RCC 7860 (cell line): ENCODE data around the gene PCDHGA4.
A peak's percentile ranks its signal among the peaks of the same experiment; 100 is the strongest.
"Not testable (repeated sequence)": the region's sequence is repeated elsewhere in the genome, so short reads cannot be mapped to it uniquely, and the experiment has no call there.

Experiments
- DNase-seq: peaks from one replicate; pipeline ENCODE4 v3.0.0-alpha.2; 2015; ENCODE audit warnings: low spot score
- FAIRE-seq: peaks from 2 replicates; lab custom pipeline; 2012; peaks lifted over from hg19 to GRCh38; lab: Jason Lieb, UNC

The PCDHGA4 gene

DNA sequence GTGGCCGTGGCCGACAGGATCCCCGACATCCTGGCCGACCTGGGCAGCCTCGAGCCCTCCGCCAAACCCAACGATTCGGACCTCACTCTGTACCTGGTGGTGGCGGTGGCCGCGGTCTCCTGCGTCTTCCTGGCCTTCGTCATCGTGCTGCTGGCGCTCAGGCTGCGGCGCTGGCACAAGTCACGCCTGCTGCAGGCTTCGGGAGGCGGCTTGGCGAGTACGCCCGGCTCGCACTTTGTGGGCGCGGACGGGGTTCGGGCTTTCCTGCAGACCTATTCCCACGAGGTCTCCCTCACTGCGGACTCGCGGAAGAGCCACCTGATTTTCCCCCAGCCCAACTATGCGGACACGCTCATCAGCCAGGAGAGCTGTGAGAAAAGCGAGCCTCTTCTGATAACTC, 8.8 kb upstream of the PCDHGA4 start:
- not testable (repeated sequence) for FAIRE-seq, DNase-seq

DNA sequence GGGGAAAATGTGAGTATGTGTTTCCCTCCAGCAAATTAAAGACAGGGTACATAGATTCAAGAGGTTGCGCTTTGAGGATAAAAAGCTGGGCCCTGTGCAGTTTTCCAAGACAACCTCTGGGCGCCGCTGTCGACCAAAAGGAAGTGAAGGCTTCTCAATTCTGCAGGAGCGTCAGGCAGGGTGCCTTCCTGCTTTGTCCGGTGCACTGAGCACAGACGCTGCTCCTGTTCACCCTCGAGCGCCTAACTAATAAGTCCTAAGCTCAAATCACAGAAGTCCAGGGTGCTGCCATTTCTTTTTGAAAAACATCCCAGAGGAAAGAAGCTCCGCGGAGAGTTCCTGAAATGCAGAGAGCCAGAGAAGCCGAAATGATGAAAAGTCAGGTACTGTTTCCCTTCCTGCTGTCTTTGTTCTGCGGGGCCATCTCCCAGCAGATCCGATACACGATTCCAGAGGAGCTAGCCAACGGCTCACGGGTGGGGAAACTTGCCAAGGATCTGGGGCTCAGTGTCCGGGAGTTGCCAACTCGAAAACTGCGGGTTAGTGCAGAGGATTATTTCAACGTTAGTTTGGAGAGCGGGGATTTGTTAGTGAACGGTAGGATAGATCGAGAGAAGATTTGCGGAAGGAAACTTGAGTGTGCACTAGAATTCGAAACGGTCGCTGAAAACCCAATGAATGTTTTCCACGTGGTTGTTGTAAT, 4.8 kb upstream of the PCDHGA4 start, which contains the start of gene PCDHGB1:
Gene PCDHGB1 (plus strand): TSS at position 183 of the 703 bp plus-strand sequence. CDS start 162 bp downstream, at position 345.
- FAIRE-seq: no peak
- no peak for DNase-seq

DNA sequence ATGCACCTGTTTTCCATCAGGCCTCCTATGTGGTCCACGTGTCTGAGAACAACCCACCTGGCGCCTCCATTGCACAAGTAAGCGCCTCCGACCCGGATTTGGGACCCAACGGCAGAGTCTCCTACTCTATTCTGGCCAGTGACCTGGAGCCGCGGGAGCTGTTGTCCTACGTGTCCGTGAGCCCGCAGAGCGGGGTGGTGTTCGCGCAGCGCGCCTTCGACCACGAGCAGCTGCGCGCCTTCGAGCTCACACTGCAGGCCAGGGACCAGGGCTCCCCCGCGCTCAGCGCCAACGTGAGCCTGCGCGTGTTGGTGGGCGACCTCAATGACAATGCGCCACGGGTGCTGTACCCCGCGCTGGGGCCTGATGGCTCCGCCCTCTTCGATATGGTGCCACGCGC, 3.2 kb upstream of the PCDHGA4 start:
- FAIRE-seq: no peak

DNA sequence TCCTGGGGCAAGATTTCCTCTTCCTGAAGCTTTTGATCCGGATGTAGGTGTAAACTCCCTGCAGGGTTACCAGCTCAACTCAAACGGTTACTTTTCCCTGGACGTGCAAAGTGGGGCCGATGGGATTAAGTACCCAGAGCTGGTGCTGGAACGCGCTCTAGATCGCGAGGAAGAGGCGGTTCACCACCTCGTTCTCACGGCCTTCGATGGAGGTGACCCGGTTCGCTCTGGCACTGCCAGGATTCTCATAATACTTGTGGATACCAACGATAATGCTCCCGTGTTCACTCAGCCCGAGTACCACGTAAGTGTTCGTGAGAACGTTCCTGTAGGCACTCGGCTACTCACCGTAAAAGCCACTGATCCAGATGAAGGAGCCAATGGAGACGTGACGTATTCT, 820 bp downstream of the PCDHGA4 start:
- no peak for FAIRE-seq
- DNase-seq: no peak

More for the DNA sequence above, 3.2 kb upstream of the PCDHGA4 start:
- DNase-seq: no peak

GRCh38 chr5:141356133-141356532, 1.3 kb downstream of the PCDHGA4 start:
- no peak for DNase-seq
- no peak for FAIRE-seq

DNA sequence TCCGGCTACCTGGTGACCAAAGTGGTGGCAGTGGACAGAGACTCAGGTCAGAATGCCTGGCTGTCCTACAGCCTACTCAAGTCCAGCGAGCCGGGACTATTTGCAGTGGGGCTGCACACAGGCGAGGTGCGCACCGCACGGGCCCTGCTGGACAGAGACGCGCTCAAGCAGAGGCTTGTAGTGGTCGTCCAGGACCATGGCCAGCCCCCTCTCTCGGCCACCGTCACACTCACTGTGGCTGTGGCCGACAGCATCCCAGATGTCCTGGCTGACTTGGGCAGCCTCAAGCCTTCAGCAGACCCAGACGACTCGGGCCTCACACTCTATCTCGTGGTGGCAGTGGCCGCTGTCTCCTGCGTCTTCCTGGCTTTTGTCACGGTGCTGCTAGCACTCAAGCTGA, 2.1 kb downstream of the PCDHGA4 start:
- no peak for FAIRE-seq
- no peak for DNase-seq

DNA sequence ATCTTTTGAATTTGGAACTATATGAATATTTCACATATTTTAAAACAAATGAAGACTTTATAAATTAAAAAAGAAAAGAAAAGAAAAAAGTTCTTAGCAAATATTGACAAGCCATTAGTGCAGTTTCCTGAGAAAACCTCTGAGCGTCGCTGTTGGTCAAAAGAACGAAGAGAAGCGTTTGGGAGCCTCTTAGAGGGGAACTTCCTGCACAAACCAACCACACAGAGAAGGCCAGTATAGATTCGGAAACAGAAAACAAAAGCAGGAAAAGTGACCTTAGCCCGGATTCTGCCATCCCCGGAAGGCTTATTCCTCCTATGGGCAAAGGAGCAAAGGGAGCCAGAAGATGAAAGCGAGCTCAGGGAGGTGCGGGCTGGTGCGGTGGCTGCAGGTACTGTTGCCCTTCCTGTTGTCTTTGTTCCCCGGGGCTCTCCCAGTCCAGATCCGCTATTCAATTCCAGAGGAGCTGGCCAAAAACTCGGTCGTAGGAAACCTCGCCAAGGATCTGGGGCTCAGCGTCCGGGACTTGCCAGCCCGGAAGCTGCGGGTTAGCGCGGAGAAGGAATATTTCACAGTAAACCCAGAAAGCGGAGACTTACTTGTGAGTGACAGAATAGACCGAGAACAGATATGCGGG, 5.1 kb downstream of the PCDHGA4 start, which contains the start of gene PCDHGB2:
Gene PCDHGB2 (plus strand): TSS at position 205 of the 637 bp plus-strand sequence. CDS start 142 bp downstream, at position 347.
- FAIRE-seq (peak; percentile 2), DNase-seq (no peak)

DNA sequence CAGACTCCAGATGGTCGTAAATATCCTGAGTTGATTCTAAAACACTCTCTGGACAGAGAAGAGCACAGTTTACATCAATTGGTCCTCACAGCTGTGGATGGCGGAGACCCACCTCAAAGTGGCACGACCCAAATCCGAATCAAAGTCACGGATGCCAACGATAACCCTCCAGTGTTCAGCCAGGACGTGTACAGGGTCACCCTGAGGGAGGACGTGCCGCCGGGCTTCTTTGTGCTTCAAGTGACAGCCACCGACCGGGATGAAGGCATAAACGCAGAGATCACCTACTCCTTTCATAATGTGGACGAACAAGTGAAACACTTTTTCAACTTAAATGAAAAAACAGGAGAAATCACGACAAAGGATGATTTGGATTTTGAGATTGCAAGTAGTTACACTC, 5.9 kb downstream of the PCDHGA4 start:
- FAIRE-seq (no peak), DNase-seq (no peak)

DNA sequence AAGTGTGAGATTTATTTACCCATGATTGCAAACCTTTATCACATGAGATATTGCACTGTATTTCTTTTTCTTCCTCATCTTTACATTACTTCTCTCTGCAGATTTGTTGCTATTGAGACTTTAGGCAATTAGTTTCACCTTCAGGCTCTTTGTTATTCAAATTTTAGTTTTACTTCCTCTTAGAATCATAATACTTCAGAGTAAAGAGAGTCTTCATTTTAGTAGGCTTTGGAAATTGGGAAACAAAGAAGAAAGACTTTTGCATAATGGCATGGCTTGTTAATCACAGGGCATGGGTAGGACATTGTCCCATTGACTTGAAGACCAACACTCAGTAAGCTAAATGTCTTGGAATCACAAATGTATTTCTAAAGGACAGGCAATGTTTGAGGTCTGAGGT, 7.9 kb downstream of the PCDHGA4 start:
- DNase-seq (no peak), FAIRE-seq (no peak)

DNA sequence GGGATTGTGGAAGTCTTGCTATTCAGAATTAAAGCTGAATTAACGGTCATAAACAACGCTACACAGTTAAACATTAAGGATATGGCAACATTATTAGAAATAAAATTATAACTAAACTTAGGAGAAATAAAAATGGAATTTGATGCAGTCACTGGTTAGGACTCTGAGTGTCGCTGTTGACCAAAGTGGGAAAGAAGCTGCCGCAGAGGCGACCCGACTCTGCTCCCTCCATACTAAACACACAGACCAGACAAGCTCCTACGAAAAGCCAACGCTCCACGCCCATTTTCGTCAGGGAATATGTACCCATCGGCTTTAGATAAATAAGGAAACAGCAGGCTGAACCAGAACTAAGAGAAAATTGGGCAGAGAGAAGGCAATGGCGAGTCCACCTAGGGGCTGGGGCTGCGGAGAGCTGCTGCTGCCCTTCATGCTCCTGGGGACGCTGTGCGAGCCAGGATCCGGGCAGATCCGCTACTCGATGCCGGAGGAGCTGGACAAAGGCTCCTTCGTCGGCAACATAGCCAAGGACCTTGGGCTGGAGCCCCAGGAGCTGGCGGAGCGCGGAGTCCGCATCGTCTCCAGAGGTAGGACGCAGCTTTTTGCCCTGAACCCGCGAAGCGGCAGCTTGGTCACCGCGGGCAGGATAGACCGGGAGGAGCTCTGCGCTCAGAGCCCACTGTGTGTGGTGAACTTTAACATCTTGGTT, 9.3 kb downstream of the PCDHGA4 start, which contains the start of gene PCDHGA5:
Gene PCDHGA5 (plus strand): TSS at position 211 of the 709 bp plus-strand sequence. CDS start 169 bp downstream, at position 380.
- FAIRE-seq (no peak), DNase-seq (no peak)

DNA sequence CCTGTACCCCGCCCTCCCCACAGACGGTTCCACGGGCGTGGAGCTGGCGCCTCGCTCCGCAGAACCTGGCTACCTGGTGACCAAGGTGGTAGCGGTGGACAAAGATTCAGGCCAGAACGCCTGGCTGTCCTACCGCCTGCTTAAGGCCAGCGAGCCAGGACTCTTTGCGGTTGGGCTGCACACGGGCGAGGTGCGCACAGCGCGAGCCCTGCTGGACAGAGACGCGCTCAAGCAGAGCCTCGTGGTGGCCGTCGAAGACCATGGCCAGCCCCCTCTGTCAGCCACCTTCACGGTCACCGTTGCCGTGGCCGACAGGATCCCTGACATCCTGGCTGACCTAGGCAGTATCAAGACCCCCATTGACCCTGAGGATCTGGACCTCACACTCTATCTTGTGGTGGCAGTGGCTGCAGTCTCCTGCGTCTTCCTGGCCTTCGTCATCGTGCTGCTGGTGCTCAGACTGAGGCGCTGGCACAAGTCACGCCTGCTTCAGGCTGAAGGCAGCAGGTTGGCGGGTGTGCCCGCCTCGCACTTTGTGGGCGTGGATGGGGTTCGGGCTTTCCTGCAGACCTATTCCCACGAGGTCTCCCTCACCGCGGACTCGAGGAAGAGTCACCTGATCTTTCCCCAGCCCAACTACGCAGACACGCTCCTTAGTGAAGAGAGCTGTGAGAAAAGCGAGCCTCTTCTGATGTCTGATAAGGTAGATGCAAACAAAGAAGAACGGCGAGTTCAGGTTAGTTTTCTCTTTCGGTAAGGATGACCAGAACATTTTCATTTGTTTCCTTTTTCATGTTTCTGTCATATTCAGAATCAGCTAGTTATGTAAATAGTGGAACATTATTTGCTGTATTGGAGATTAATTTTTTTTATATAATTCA, 11.4 kb downstream of the PCDHGA4 start:
- DNase-seq (no peak), FAIRE-seq (no peak)

GRCh38 chr5:141369994-141370848, 15.4 kb downstream of the PCDHGA4 start, which contains the start of gene PCDHGB3:
TSS of gene PCDHGB3 (plus strand) at chr5:141370242. CDS start at chr5:141370395, 153 bp downstream.
- no peak for FAIRE-seq
- DNase-seq: no peak

- DNase-seq: no peak
- no peak for FAIRE-seq
Measured at GRCh38 chr5:141371572-141372475, 17.0 kb downstream of the PCDHGA4 start.

GRCh38 chr5:141373673-141374317, 19.0 kb downstream of the PCDHGA4 start, which contains the start of gene PCDHGA6:
TSS of gene PCDHGA6 (plus strand) at chr5:141373891. CDS start at chr5:141374084, 193 bp downstream.
- FAIRE-seq: no peak

DNA sequence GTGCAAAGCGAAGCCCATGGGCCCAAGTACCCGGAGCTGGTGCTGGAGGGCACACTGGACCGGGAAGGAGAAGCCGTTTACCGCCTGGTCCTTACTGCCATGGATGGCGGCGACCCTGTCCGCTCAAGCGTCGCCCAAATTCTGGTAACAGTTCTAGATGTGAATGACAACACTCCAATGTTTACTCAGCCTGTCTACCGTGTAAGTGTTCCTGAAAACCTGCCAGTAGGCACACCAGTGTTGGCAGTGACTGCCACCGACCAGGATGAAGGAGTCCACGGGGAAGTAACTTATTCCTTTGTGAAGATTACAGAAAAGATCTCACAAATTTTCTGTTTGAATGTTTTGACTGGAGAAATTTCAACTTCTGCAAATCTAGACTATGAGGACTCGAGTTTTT, 19.8 kb downstream of the PCDHGA4 start:
- DNase-seq (no peak), FAIRE-seq (no peak)

More at GRCh38 chr5:141373673-141374317, 19.0 kb downstream of the PCDHGA4 start, which contains the start of gene PCDHGA6:
- no peak for DNase-seq

- not testable (repeated sequence) for FAIRE-seq, DNase-seq
Measured at GRCh38 chr5:141375444-141376155, 20.8 kb downstream of the PCDHGA4 start.
